A673 (cell line): ENCODE data around the gene TMEM270.

Experiments used
- EZH2 ChIP-seq: fragments of 200-600 bp; sonication (generic); IDR thresholded peaks from 2 replicates; pipeline ENCODE4 v1.6.1; 2017; ENCODE audit warnings: borderline replicate concordance, low read depth, mild to moderate bottlenecking, mixed read lengths, antibody characterized with exemption, low read length; ENCODE audit not compliant: poor library complexity, severe bottlenecking
- TF ChIP-seq, protein P1 (sequence below): fragments of 300-800, 200-600 bp; sonication (generic); conservative IDR thresholded peaks from 2 replicates; pipeline ENCODE4 v1.5.1; 2017; ENCODE audit warnings: low read depth, mild to moderate bottlenecking, antibody characterized with exemption, low read length, moderate library complexity, mixed read lengths

DNA sequence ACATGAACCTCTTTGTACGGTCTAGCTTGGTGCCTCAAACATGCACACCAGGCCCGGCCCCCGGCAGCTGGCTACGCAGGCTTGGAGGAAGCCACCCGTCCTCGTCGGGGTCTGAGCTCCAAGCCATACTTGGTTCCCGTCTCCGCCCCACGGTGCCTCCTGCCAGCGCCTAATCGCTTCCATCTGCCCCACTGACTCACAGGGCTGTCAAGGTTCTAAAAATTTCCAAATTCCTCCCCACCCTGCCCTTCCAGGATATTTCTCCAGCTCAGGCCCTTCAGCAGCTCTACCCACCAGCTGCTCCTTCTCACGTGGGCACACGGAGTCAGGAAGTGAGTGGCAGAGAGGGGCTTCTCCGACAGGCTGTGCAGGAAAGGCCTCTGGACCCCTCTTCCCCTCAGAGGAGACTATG, 38.8 kb downstream of the TMEM270 start:
- no peak for TF ChIP-seq EZH2
- TF ChIP-seq, protein P1, sequence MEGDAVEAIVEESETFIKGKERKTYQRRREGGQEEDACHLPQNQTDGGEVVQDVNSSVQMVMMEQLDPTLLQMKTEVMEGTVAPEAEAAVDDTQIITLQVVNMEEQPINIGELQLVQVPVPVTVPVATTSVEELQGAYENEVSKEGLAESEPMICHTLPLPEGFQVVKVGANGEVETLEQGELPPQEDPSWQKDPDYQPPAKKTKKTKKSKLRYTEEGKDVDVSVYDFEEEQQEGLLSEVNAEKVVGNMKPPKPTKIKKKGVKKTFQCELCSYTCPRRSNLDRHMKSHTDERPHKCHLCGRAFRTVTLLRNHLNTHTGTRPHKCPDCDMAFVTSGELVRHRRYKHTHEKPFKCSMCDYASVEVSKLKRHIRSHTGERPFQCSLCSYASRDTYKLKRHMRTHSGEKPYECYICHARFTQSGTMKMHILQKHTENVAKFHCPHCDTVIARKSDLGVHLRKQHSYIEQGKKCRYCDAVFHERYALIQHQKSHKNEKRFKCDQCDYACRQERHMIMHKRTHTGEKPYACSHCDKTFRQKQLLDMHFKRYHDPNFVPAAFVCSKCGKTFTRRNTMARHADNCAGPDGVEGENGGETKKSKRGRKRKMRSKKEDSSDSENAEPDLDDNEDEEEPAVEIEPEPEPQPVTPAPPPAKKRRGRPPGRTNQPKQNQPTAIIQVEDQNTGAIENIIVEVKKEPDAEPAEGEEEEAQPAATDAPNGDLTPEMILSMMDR, result no peak
